A549 (cell line): ENCODE data around the gene MYL12A.

Experiments
- CEBPB ChIP-seq, 2 experiments: fragments of >200 bp in 1 of 2; sonication (Bioruptor Twin) in 1 of 2; formaldehyde crosslinking in 1 of 2; IDR thresholded peaks; 2 replicates each; pipeline ENCODE4 v1.6.1; 2012 to 2016
- CHD2 ChIP-seq: fragments of 150-350 bp; IDR thresholded peaks from 2 replicates; pipeline ENCODE4 v1.6.1; 2014; ENCODE audit warnings: low read length; ENCODE audit not compliant: partially characterized antibody
- CTCF ChIP-seq: fragments of >200 bp; sonication (Bioruptor Twin); formaldehyde crosslinking; IDR thresholded peaks from 3 replicates; pipeline ENCODE4 v1.5.1; 2016
- E2F6 ChIP-seq: IDR thresholded peaks from 2 replicates; pipeline ENCODE4 v1.6.1; 2012; ENCODE audit warnings: low read depth, borderline replicate concordance
- EP300 ChIP-seq, 2 experiments: fragments of >200 bp; sonication (Bioruptor Twin); formaldehyde crosslinking; IDR thresholded peaks; 2 replicates in 1 of 2; 3 replicates in 1 of 2; pipeline ENCODE4 v1.6.1; 2016 to 2017
- HMGXB4 ChIP-seq: fragments of 250-450 bp; sonication (Bioruptor Pico); IDR thresholded peaks from 2 replicates; pipeline ENCODE4 v1.5.0; 2021; ENCODE audit warnings: mild to moderate bottlenecking, moderate library complexity, borderline replicate concordance
- HOXA7 ChIP-seq: fragments of 250-450 bp; sonication (Bioruptor Pico); IDR thresholded peaks from 2 replicates; pipeline ENCODE4 v1.5.0; 2020; ENCODE audit warnings: mild to moderate bottlenecking, moderate library complexity
- KDM5A ChIP-seq: fragments of 200-600 bp; sonication (generic); IDR thresholded peaks from 2 replicates; pipeline ENCODE4 v1.6.1; 2016; ENCODE audit warnings: antibody characterized with exemption, mild to moderate bottlenecking
- MAFK ChIP-seq: fragments of 450-650 bp; IDR thresholded peaks from 2 replicates; pipeline ENCODE4 v1.6.1; 2014; ENCODE audit not compliant: partially characterized antibody
- MAX ChIP-seq: IDR thresholded peaks from 2 replicates; pipeline ENCODE4 v1.6.1; 2012
- PHF8 ChIP-seq: fragments of 200-600 bp; sonication (generic); IDR thresholded peaks from 2 replicates; pipeline ENCODE4 v1.6.1; 2016; ENCODE audit warnings: low read depth, mild to moderate bottlenecking, antibody characterized with exemption, moderate library complexity, borderline replicate concordance
- POLR2A ChIP-seq: IDR thresholded peaks from 2 replicates; pipeline ENCODE4 v1.6.1; 2012; ENCODE audit warnings: mild to moderate bottlenecking, low read length
- RNF2 ChIP-seq: fragments of 200-600 bp; sonication (generic); IDR thresholded peaks from 2 replicates; pipeline ENCODE4 v1.6.1; 2016; ENCODE audit warnings: low read depth, mild to moderate bottlenecking, antibody characterized with exemption, moderate library complexity, borderline replicate concordance
- USF2 ChIP-seq: fragments of 450-650 bp; IDR thresholded peaks from 2 replicates; pipeline ENCODE4 v1.6.1; 2014; ENCODE audit warnings: antibody characterized with exemption

- TF ChIP-seq CTCF (no peak), PHF8 (no peak), E2F6 (no peak), EP300 (IDR thresholded peaks at IDR 0.05) (no peak), CHD2 (no peak), MAX (no peak), CEBPB (IDR thresholded peaks at IDR 0.05) (no peak), HMGXB4 (CRISPR knock-in tag) (no peak), KDM5A (no peak), HOXA7 (CRISPR knock-in tag) (no peak), RNF2 (no peak), MAFK (no peak), POLR2A (no peak), USF2 (peak; percentile 51)
These were observed 29.5 kb upstream of the MYL12A start for GRCh38 chr18:3217948-3218647.
